Measurements from ENCODE around the gene HOMER3. TPM values are rescaled to one million over a fixed set of nuclear protein-coding genes. Genes with fewer than 3 reads are reported as not detected.

HOMER3 gene
- total and polyA plus RNA-seq, 12 donors, result 13.9 to 130 (median 34.8) TPM

- WGBS, 4 donors, result 37 to 53% (median 46%) methylated on average over 1 to 18 of the region's 18 CpGs
- no peak for DNase-seq
- H3K36me3 ChIP-seq (replicated peaks in 1 of 2), result peaks cover 0 to 19% of the 10 kb centered on the region in 2 donors
These were observed 42.9 kb downstream of the HOMER3 start for GRCh38 chr19:18898081-18898606.

GRCh38 chr19:18897094-18898029 is 43.7 kb downstream of the HOMER3 start:
- Histone ChIP-seq H3K4me3 (no peak overlapping the region), H3K4me1 (replicated peaks in 1 of 2) (peaks cover 0 to 6% of the 10 kb centered on the region in 2 donors), H3K36me3 (replicated peaks in 1 of 2) (peaks cover 0 to 16% of the 10 kb centered on the region in 2 donors), H3K27ac (no peak overlapping the region), H3K9me3 (replicated peaks in 1 of 3) (no peaks in the 10 kb centered on the region), H3K27me3 (peaks cover 5% of the 10 kb centered on the region)
- DNase-seq, result no peak
- intact Hi-C loops (cut with DNase I), result loop anchor here in 1 of 2 donors (10.0 kb wide), 1 partner anchor 87 kb away; no protein-coding TSS in a partner anchor
- TF ChIP-seq POLR2A (IDR thresholded peaks at IDR 0.05) (no peak), CTCF (IDR thresholded peaks at IDR 0.05) (no peak)
- 90 to 93% (median 91%) methylated on average over 16 to 25 of the region's 25 CpGs for whole genome bisulfite sequencing, 4 donors

More at GRCh38 chr19:18898081-18898606, 42.9 kb downstream of the HOMER3 start:
- Histone ChIP-seq H3K9me3 (replicated peaks in 1 of 3) (no peaks in the 10 kb centered on the region), H3K27me3 (peaks cover 5% of the 10 kb centered on the region), H3K4me1 (replicated peaks in 1 of 2) (peaks cover 0 to 6% of the 10 kb centered on the region in 2 donors), H3K27ac (no peak overlapping the region), H3K4me3 (no peak overlapping the region)
- TF ChIP-seq CTCF (IDR thresholded peaks at IDR 0.05) (no peak), POLR2A (IDR thresholded peaks at IDR 0.05) (no peak)
- intact Hi-C loops (cut with DNase I), result loop anchor here in 1 of 2 donors (10.0 kb wide), 1 partner anchor 87 kb away; no protein-coding TSS in a partner anchor

- Histone ChIP-seq H3K27ac (no peak overlapping the region), H3K27me3 (peaks cover 5% of the 10 kb centered on the region), H3K9me3 (replicated peaks in 1 of 3) (no peaks in the 10 kb centered on the region), H3K36me3 (replicated peaks in 1 of 2) (peaks cover 0 to 16% of the 10 kb centered on the region in 2 donors), H3K4me1 (replicated peaks in 1 of 2) (peaks cover 0 to 6% of the 10 kb centered on the region in 2 donors), H3K4me3 (no peak overlapping the region)
- intact Hi-C loops (cut with DNase I), result loop anchor here in 1 of 2 donors (10.0 kb wide), 1 partner anchor 88 kb away; no protein-coding TSS in a partner anchor
- WGBS, 4 donors, result 0 to 36% (median 13%) methylated on average over 1 to 32 of the region's 33 CpGs
- DNase-seq, result no peak
- TF ChIP-seq CTCF (IDR thresholded peaks at IDR 0.05) (no peak), POLR2A (IDR thresholded peaks at IDR 0.05) (no peak)
These were observed 44.6 kb downstream of the HOMER3 start for GRCh38 chr19:18896421-18896841.

- intact Hi-C loops (cut with DNase I), result loop anchor here in 1 of 2 donors (10.0 kb wide), 1 partner anchor 89 kb away; no protein-coding TSS in a partner anchor
- H3K36me3 ChIP-seq (replicated peaks in 1 of 2), result peaks cover 0 to 16% of the 10 kb centered on the region in 2 donors
- H3K9me3 ChIP-seq (replicated peaks in 1 of 3), result no peaks in the 10 kb centered on the region
- TF ChIP-seq POLR2A (IDR thresholded peaks at IDR 0.05) (no peak), CTCF (IDR thresholded peaks at IDR 0.05) (no peak)
- no peak for DNase-seq
- H3K4me3 ChIP-seq, result peak within 1 kb of the TSS in 1 of 4 donors; percentile 21
- WGBS, 4 donors, result 0 to 1% (median 1%) methylated on average over 13 to 85 of the region's 89 CpGs; no CpG with 5 or more reads in 1 of the 4 donors
- H3K27ac ChIP-seq, result no peak within 1 kb of the TSS
- peaks cover 5% of the 10 kb centered on the region for H3K27me3 ChIP-seq
- H3K4me1 ChIP-seq (replicated peaks in 1 of 2), result peaks cover 0 to 6% of the 10 kb centered on the region in 2 donors
These were observed 45.1 kb downstream of the HOMER3 start, which contains the start of gene CERS1 for GRCh38 chr19:18895824-18896341. CERS1 (minus strand) TSS chr19:18896158; CDS start chr19:18896072, 86 bp downstream.
